Hepatocyte (in vitro differentiated cells): ENCODE measurements around the gene RNF2. TPM values are rescaled to one million over a fixed set of nuclear protein-coding genes. Genes with fewer than 3 reads are reported as not detected.

ENCODE experiments used
- DNase-seq: peaks from one replicate; pipeline ENCODE4 v3.0.0-alpha.2; 2016; ENCODE audit warnings: low spot score
- H2AFZ ChIP-seq: fragments of 200-600 bp; sonication (generic); 2 replicates; pipeline ENCODE4 v1.6.0; 2016; ENCODE audit warnings: antibody characterized with exemption, mild to moderate bottlenecking
- H3K27ac ChIP-seq: fragments of 200-600 bp; sonication (generic); 2 replicates; pipeline ENCODE4 v1.5.1; 2016; ENCODE audit warnings: mild to moderate bottlenecking
- H3K27me3 ChIP-seq: fragments of 200-600 bp; sonication (generic); 2 replicates; pipeline ENCODE4 v1.6.1; 2016
- H3K36me3 ChIP-seq: fragments of 200-600 bp; sonication (generic); replicated peaks from 2 replicates; pipeline ENCODE4 v1.5.1; 2016; ENCODE audit warnings: low read depth; ENCODE audit not compliant: insufficient read depth
- H3K4me1 ChIP-seq: fragments of 200-600 bp; sonication (generic); 2 replicates; pipeline ENCODE4 v1.5.1; 2016; ENCODE audit warnings: mild to moderate bottlenecking, moderate library complexity; ENCODE audit not compliant: insufficient read depth
- H3K4me2 ChIP-seq: fragments of 200-600 bp; sonication (generic); 2 replicates; pipeline ENCODE4 v1.6.0; 2016
- H3K4me3 ChIP-seq: fragments of 200-600 bp; sonication (generic); 2 replicates; pipeline ENCODE4 v1.5.1; 2016; ENCODE audit warnings: mild to moderate bottlenecking
- H3K79me2 ChIP-seq: fragments of 200-600 bp; sonication (generic); 2 replicates; pipeline ENCODE4 v1.6.0; 2017; ENCODE audit warnings: mild to moderate bottlenecking
- H3K9me2 ChIP-seq: fragments of 200-600 bp; sonication (generic); replicated peaks from 2 replicates; pipeline ENCODE4 v1.6.0; 2017; ENCODE audit warnings: mild to moderate bottlenecking; ENCODE audit not compliant: insufficient read depth
- H3K9me3 ChIP-seq: fragments of 200-600 bp; sonication (generic); 2 replicates; pipeline ENCODE4 v1.5.1; 2016; ENCODE audit warnings: low read depth, mild to moderate bottlenecking
- H4K20me1 ChIP-seq: fragments of 200-600 bp; sonication (generic); 2 replicates; pipeline ENCODE4 v1.6.0; 2016; ENCODE audit warnings: mild to moderate bottlenecking; ENCODE audit not compliant: insufficient read depth, poor library complexity, severe bottlenecking
- EZH2 ChIP-seq: fragments of 200-600 bp; sonication (generic); IDR thresholded peaks from 2 replicates; pipeline ENCODE4 v1.6.1; 2016; ENCODE audit warnings: antibody characterized with exemption, mild to moderate bottlenecking, borderline replicate concordance
- EZH2phosphoT487 ChIP-seq: fragments of 200-600 bp; sonication (generic); IDR thresholded peaks from one replicate; pipeline ENCODE4 v1.6.1; 2018; ENCODE audit warnings: antibody characterized with exemption, mild to moderate bottlenecking, low read depth, moderate library complexity; ENCODE audit not compliant: unreplicated experiment, severe bottlenecking
- WGBS: methylation state at CpG from one replicate; pipeline ENCODE4 v1.1.6; 2016; ENCODE audit warnings: low lambda C conversion rate; ENCODE audit errors: missing lambda C conversion rate; 5-methylcytosine and 5-hydroxymethylcytosine counted together
- polyA plus RNA-seq: library from polyadenylated mRNA; unstranded; fragments of >200 nt; fragmentation: Nextera tagmentation; extraction: Ambion mirVana; gene quantifications from 2 replicates; pipeline ENCODE4 v1.2.1, GENCODE V29; 2016
- total RNA-seq: library from RNA; depleted of rRNA; stranded (reverse); fragments of >200 nt; gene quantifications from 2 replicates; pipeline ENCODE4 v1.2.3, GENCODE V29; 2014
- TF ChIP-seq, protein P1 (sequence below): fragments of 200-600 bp; sonication (generic); IDR thresholded peaks from 2 replicates; pipeline ENCODE4 v1.5.1; 2016; ENCODE audit warnings: antibody characterized with exemption, mild to moderate bottlenecking; ENCODE audit not compliant: poor library complexity

Gene RNF2
- total and polyA plus RNA-seq, 2 experiments from 2014 or later: 20.3 to 24.6 TPM

DNA sequence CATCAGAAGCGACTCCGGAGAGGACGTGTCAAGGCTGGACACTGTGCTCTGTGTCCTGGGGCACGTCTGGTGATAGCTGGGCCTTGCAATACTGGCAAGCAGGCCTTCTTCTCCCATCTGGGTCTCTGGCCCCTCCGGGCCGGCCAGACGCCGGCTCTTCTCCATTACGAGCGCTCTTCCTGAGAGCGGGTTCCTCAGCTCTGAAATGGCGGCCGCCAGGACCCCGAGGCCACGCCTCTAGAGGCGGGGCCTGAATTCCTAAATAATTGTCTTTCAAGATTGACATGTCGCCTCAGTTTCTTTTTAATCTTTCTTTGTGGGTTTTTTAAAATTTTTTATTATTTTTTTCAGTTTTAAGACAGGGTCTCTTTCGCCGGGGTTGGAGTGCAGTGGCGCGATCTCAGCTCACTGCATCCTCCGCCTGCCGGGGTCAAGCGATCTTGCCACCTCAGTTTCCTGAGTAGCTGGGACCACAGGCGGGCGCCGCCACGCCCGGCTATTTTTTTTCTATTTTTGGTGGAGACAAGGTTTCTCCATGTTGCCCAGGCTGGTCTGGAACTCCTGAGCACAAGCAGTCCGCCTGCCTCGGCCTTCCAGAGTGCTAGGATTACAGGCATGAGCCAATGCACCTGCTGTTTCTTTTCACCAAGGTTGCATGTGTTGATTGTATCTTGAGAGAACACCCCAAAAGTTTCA lies 9.2 kb downstream of the RNF2 start:
- H3K4me2 ChIP-seq: no peak overlapping the region
- no peaks in the 10 kb centered on the region for H3K36me3 ChIP-seq
- no peaks in the 10 kb centered on the region for H3K9me2 ChIP-seq
- H2AFZ ChIP-seq: no peak overlapping the region
- peaks cover 100% of the 10 kb centered on the region for H3K79me2 ChIP-seq
- no peaks in the 10 kb centered on the region for H3K4me1 ChIP-seq
- H3K27ac ChIP-seq: no peak overlapping the region
- no peaks in the 10 kb centered on the region for H3K9me3 ChIP-seq
- H3K4me3 ChIP-seq: no peak overlapping the region
- TF ChIP-seq EZH2 (no peak), EZH2phosphoT487 (no peak)
- TF ChIP-seq, protein P1, sequence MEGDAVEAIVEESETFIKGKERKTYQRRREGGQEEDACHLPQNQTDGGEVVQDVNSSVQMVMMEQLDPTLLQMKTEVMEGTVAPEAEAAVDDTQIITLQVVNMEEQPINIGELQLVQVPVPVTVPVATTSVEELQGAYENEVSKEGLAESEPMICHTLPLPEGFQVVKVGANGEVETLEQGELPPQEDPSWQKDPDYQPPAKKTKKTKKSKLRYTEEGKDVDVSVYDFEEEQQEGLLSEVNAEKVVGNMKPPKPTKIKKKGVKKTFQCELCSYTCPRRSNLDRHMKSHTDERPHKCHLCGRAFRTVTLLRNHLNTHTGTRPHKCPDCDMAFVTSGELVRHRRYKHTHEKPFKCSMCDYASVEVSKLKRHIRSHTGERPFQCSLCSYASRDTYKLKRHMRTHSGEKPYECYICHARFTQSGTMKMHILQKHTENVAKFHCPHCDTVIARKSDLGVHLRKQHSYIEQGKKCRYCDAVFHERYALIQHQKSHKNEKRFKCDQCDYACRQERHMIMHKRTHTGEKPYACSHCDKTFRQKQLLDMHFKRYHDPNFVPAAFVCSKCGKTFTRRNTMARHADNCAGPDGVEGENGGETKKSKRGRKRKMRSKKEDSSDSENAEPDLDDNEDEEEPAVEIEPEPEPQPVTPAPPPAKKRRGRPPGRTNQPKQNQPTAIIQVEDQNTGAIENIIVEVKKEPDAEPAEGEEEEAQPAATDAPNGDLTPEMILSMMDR: no peak
- 98% methylated on average over 31 of the region's 31 CpGs for WGBS
- no peaks in the 10 kb centered on the region for H3K27me3 ChIP-seq
- H4K20me1 ChIP-seq: peaks cover 39% of the 10 kb centered on the region
- no peak for DNase-seq

DNA sequence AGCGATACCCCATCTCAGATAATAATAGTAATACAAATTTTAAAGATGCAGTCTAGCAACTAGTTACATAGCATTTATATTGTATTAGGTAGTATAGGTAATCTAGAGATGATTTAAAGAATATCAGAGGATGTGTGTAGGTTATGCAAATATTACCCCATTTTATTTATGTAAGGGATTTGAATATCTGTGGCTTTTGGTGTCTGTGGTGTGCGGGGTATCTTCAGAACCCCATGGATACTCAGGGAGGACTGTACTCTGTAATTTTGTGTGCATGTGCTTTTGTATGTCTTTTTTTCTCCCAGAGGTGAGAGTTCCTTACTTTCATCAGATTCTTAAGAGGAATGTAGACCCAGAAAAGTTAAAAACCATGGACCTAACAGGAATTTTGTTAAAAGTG lies 12.8 kb downstream of the RNF2 start:
- no peaks in the 10 kb centered on the region for H3K9me3 ChIP-seq
- peaks cover 44% of the 10 kb centered on the region for H4K20me1 ChIP-seq
- H3K36me3 ChIP-seq: no peaks in the 10 kb centered on the region
- H3K4me1 ChIP-seq: no peaks in the 10 kb centered on the region
- WGBS: 97% methylated on average over 2 of the region's 2 CpGs
- TF ChIP-seq EZH2phosphoT487: no peak
- TF ChIP-seq EZH2: no peak
- TF ChIP-seq, protein P1: no peak
- no peak overlapping the region for H3K27ac ChIP-seq
- H3K4me2 ChIP-seq: no peak overlapping the region
- no peaks in the 10 kb centered on the region for H3K9me2 ChIP-seq
- no peak overlapping the region for H3K4me3 ChIP-seq
- peaks cover 98% of the 10 kb centered on the region for H3K79me2 ChIP-seq
- H3K27me3 ChIP-seq: no peaks in the 10 kb centered on the region
- no peak overlapping the region for H2AFZ ChIP-seq
- DNase-seq: no peak

DNA sequence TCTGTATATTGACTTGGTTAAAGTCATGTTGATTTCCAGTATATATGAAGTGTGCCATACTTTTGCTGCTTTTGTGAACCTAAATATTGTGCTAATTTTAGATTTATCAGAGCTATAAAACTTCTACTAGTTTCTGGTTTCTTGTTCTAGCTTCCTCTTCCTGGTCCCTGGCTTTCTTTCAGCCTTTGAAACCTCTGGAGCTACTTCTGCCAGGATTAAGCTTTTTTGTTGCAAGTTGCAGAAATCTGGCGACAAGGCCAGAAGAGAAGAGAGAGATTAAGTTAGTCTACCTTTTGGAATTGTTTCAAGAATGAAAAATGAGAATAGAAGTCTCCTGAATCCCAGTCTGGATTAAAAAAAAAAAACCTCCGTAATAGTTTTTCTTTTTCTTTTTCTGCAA lies 13.5 kb downstream of the RNF2 start:
- H3K9me3 ChIP-seq: no peaks in the 10 kb centered on the region
- H2AFZ ChIP-seq: no peak overlapping the region
- peaks cover 41% of the 10 kb centered on the region for H4K20me1 ChIP-seq
- WGBS: 77% methylated on average over 2 of the region's 2 CpGs
- no peak for DNase-seq
- TF ChIP-seq, protein P1: no peak
- TF ChIP-seq EZH2: no peak
- TF ChIP-seq EZH2phosphoT487: no peak
- no peaks in the 10 kb centered on the region for H3K9me2 ChIP-seq
- no peak overlapping the region for H3K4me3 ChIP-seq
- H3K4me2 ChIP-seq: no peak overlapping the region
- H3K27ac ChIP-seq: no peak overlapping the region
- no peaks in the 10 kb centered on the region for H3K36me3 ChIP-seq
- H3K79me2 ChIP-seq: peaks cover 98% of the 10 kb centered on the region
- H3K4me1 ChIP-seq: no peaks in the 10 kb centered on the region
- no peaks in the 10 kb centered on the region for H3K27me3 ChIP-seq
